Activated T-cell treated with anti-CD3 and anti-CD28 coated beads, Interleukin-2, amount 50 U/mL, for 1 hour (primary cell): ENCODE data around the gene TRAF3.
A peak's percentile ranks its signal among the peaks of the same experiment; 100 is the strongest.
"Not testable (repeated sequence)": the region's sequence is repeated elsewhere in the genome, so short reads cannot be mapped to it uniquely, and the experiment has no call there.

Experiments
- DNase-seq: peaks from one replicate; pipeline ENCODE4 v3.0.0-alpha.2; 2020

The TRAF3 gene

DNA sequence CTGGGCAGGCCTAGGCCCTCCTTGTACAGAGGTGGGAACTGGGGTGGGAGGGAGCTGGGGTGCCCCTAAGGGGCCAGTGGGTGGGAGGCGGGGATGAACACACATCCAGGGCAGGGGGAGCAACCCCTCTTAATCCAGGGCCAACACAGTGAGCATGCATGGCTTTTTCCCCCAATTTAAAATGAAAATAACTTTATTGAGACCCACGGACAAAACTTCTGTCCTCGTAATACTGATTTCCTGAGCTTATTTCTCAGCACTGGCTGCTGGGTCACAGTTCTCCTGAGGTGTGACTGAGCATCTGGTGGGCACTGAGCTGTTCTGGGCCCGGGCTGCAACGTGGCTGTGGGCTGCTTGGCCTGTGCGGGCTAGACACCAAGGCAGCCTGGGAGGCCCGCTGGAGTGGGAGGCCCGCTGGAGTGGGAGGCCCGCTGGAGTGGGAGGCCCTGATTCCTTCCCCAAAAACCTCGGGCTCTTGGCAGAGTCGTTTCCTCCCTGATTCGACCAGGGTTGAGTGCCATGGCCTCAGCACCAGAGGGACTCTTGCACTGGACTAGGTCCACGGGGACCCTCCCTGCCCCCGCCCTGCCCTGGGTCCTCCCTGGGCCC lies 24.9 kb upstream of the TRAF3 start:
- DNase-seq, result no peak

DNA sequence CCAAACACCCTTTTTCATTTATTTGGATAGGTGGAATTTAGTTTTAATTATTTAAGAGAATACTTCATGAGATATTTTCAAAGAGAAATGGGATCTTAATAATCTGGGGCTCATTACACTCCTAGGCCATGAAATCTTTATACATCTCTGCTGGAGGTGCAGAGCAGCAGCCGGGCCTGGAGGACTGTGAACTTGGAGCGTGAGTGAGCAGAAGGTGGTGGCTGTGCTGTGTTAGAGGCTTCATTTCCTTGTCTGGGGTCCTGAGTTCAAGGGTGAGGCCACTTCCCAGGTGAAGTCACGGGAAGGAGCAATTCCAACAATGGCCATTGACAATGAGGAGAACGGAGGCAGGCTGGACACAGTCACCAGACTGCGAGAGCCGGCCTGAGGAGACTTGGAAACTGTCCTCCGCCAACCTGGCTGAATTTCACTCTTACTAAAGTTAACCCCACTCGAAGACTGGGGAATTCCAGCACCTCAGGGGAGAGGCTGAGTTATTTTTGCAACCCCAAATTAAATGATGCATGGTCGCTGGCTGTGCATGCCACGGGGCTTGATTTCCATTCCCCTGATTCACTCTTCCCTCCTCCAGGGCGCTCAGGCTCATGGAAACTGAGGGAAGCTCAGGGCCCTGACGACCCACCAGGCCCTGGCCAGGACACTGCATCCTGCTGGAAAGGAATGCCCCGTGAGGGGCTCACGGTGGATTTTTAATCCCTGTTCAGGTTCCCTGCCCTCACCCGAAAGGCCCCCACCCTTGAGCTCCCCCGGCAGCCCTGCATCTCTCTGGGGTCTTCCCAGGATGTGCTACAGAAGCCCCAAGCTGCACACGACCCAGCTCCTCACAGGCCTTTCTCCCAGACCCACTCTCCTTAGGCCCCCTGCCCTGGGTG lies 22.6 kb upstream of the TRAF3 start:
- DNase-seq, result no peak

DNA sequence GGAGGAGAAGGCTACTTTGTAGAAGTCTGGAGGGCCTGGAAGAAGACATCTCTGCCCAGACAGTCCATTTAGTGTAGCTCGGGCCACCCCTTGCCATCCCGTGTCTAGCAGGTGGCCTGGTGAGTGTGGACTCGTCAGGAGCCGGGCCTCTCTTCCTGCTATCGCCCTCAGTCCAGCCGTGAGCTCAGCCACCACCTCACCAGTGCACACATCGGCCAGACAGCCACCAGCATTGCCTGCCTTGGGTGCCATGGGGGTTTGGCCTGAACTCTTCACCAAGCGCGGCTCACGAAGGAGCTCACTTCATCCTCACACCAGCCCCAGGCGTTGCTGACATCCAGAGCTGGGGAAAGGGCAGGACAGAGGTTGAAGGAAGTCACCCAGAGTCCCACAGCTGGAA lies 19.6 kb upstream of the TRAF3 start:
- DNase-seq, result no peak

DNA sequence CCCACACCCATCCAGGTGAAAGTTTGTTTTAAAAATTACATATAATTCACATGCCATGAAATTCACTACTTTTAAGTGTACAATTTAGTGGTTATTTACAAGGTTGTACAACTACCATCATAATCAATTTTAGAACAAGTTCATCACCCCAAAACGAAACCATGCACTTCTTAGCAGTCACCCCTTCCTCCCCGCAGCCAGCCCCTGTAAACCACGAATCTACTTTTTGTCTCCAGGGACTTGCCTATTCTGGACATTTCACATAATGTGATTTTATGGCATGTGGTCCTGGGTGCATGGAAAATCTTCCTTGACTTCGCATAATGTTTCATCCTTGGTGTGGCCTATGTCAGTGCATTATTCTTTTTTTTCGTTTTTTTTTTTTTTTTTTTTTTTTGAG lies 19.2 kb upstream of the TRAF3 start:
- no peak for DNase-seq

DNA sequence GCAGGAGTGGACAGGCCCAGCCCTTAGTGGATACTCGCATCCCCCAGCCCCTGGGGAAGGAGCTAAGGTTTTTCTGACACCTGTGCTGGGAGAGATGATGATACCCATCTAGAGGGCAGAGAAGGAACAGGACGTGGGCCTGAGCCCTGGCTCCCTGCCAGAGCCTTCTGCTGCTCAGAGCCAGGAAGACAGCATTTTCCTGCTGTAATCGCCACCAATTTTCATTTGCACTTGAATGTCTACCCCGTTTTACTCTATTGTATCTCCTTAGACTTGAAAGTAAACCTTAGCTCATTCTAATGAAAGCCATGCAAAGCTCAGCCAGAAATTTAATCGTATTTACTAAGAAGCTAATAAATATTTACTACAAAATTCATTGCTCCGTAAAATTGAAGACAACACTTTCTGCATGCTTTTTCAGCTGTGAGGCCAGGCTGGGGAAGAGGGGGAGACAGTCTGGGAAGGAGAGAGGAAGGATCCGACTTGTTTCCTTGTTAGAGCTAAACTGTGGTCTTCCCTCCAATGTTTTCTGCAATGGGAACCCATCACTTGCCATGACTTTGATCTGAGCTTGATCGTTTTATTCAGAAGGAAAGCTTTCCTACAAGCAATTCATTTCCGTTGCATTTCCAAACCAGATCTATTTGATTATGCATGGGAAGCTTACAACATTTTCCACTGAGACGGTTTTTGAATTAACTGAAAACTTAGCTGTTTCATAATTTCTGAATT lies 17.6 kb upstream of the TRAF3 start:
- DNase-seq, result no peak

DNA sequence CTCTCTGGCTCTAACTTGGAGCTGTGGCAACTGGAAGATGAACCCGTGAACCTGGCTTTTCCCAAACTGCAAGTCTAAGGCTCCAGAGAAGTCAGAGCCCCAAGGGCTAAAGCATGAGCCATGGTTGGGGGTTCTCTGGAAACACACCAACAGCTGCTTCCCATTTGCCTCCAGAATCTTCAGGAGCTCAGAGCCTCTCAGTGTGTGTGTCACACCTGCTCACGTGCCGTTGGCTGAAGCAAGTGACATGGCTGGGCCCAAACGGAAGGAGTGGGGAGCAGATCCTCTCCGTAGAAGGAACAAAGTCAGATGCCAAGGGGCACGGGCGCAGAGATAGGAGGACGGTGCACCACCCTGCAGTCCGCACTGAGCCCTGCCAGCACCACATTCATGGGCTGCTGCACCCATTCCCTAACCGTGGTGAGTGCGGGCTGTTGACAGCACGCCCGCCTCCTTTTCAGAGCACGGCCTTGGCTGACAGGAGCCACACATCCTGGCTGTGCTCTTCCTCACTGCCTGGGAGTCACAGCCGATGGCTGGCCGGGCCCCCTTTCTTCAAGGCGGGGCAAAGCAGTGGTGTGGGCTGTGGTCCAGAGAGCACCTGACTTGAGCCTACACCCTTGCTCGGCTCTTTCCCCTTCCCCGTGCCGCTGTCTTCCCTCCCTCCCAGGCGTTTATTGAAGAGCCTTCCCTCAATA lies 16.6 kb upstream of the TRAF3 start:
- DNase-seq, result no peak

DNA sequence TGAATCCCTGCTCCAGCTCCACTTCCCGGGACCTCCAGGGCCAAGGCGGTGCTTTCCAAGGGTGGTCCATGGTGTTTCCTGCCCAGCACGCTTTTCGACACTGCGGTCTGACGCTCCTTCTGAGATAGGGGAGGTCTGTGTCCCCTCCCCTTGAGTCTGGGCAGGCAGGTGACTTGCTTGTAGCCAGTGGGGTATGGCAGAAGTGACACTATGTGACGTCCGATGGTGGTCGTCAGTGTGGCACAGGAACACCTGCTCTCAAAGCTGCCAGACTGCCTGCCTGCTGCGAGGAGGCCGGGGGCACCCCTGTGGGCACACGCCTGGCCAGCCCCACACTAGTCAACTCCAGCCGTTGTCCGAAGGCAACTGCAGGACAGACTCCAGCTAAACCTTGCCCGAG lies 16.0 kb upstream of the TRAF3 start:
- DNase-seq, result no peak

DNA sequence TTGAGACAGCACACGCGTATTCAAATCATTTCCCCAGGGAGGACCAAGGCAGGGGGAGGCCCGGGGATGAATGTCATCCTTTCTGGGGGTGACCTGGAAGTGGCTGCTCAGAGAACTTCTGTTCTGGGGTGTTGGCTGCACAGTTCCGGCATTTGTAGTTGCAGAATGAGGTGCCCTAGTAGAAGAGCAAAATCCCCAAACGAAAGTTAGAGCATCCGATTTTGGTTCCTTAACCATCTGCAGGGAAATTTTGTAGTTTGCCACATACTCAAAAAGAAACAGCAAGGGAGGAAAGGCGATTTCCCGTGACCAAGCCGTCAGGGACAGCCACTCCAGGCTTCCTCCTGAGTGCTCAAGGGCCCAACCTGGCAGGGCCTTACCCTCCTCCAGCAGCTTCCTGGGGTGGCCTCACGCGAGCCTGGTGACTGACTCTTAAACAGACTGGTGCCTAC lies 13.0 kb upstream of the TRAF3 start:
- DNase-seq, result no peak

DNA sequence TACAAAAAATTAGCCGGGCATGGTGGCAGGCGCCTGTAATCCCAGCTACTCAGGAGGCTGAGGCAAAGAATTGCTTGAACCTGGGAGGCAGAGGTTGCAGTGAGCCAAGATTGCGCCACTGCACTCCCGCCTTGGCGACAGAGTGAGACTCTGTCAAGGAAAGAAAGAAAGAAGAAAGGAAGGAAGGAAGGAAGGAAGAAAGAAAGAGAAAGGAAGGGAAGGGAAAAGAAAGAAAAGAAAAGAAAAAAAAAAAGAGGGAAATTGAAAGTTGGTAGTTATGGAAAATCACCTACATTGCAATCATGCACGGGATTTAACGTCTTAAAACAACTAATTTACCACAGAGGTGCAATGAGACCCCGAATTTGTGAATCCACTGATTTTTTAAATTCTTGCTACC lies 11.5 kb upstream of the TRAF3 start:
- DNase-seq, result not testable (repeated sequence)

DNA sequence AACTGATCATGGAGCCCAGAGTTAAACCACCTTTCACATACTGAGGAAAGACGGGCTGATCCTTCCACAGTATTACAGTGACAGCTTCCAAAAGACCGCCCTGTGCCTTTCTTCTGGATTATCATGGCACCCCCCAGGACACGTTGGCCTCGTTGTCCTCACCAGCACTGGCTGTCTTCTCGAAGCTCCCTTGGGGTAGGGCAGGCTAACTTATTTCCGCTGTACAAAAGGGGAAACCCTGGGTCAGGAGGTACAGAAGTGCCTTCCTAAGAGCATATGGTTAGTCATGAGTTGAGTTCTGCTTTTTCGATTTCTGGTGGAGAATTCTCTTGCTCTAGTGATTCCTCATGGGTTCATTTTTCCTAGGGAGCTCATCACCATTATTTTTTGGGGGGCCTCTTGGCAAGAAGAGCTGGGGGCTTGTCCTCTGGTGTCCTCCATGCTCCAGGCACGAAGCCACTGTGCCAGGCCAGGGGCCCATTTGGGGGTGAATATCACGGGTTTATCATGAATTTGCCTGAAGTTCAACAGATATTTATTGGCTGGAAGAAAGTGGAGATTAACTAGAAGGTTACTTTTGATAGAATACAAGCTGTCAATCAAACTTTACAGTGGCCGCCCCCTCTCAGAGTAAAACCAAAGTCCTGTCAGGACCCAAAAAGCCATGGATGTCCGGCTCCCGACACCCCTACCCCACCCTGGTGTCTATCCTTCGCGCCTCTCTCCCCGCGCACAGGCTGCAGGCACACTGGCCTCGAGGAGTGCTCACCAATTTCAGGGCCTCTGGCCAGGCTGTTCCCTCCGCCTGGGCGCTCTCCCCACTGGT lies 8.8 kb upstream of the TRAF3 start:
- DNase-seq, result no peak

DNA sequence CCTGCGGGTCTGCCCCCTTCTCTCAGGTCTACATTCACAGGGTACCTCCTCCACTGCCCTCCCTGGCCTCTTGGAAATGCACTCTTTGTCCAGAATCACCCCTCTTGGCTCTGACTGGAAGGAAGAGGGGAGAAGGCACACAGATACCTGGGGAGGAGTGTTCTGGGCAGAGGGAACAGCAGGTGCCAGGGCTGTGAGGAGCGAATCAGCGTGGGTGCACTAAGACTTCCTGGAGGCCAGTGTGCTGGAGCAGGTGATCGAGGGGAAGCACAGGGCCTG lies 8.3 kb upstream of the TRAF3 start:
- DNase-seq, result no peak

DNA sequence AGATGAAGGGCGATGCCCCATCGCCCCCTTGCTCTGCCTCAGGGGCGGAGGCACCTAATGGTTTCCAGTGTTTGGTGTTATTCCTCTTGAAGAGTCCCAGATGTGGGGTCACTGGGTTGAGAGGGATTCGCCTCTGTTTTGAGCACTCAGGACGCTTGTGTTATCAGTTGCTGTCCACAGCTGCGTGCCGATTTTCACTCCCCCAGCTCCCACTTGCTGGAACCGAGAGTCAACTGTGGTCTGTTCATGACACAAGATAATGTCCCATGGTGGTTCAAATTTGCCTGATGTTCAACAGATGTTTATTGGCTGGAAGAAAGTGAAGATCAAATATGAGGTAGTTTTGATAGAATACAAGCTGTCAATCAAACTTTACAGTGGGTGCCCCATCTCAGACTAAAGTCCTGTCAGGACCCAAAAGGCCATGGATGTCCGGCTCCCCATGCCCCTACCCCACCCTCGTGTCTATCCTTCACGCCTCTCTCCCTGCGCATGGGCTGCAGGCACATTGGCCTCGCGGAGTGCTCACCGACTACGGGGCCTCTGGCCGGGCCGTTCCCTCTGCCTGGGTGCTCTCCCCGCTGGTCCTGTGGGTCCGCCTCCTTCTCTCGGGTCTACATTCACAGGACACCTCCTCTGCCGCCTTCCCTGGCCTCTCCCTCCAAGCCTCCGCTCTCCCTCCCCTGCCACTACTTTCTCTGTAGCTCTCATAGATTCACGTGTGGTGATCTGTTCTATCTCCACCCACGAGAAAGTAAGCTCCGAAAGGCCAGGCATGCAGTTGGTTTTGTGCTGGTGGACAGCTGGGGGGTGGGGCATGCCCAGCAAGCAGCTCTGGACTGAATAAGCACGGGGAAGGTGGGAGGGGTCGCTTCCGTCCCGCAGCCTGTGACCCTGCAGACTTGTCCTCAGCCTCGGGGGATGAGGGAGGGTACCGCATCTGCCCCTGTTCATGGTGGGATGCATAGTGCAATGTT lies 6.8 kb upstream of the TRAF3 start:
- DNase-seq, result no peak

DNA sequence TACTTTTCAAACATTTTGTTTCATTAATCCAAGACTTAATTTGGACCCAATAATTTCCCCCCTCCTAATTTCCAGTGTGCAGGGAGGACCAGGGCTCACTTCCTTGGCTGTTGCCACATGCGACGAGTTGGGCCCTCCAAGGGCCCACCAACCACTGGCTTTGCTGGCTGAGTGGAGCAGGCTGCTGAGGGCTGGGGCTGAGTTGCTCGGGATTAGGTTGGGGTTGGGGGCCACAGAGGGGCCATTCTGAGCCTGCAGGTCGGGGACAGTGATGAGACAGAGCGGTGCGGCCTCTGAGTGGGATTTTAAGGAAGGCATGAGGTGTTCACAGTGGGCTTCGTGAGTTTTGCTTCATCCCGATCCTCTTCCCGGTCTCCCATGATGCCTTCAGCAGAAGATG lies 6.1 kb upstream of the TRAF3 start:
- no peak for DNase-seq

DNA sequence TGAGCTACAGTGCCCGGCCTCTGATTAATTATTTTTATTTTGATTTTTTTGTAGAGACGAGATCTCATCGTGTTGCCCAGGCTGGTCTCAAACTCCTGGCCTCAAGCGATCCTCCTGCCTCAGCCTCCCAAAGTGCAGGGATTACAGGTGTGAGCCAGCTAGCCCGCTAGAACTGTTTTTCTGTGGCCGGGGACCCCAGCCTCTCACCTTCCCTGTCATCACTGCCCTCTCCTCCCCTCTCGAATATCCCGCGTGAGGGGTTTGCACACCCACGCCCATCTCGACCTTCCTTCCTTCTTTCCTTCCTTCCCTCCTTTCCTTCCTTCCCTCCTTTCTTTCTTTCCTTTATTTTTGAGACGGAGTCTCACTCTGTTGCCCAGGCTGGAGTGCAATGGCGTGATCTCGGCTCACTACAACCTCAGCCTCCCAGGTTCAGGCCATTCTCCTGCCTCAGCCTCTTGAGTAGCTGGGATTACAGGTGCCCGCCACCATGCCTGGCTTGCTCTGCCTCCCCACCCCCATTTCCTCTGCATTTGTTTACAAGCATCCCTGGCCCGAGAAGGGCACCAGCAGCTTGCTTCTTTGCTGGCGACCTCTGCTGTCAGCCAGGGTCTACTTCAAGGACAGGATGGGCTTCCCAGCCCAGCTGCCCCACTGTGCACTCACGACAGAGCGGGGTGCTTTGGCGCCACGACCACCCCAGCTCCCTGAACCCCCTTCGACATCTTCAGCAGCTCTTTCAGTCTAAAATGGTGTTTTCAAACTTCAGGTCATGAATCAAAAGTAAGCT lies 4.3 kb upstream of the TRAF3 start:
- no peak for DNase-seq

DNA sequence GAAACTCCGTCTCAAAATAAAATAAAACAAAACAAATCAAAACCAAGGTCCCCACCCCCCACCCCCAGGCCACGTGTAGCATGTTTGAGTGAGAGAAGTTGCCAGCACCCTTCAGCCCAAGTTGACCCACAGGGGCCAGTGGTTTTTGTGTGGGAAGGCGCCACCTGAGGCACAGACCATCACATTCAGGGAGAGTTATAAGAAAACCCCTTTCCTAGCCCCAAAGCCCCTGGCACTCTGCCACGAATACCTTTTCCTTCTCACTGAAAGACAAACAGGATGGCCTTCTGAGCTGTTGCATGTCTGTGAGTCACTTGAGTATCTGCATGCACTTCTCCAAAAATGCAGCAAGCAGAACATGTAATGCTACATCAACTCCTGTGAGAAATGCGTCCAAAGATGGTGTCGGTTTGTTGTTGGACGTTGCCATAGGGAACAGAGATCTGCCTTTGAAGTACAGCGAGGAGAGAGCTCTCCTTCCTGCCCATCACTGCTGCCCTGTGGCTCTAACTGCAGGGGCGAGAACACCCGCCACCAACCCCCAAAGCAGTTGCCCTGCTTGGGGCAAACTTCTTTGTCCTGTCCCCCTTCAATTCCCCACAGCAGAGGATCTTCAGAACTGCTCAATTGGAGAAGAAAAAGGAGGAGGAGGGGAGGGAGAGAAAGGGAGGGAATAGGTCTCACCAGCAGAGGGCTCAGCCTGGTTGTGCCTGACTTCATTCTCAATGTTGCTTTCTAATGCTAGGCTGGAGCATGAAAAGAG lies 2.7 kb upstream of the TRAF3 start:
- DNase-seq, result peak; percentile 68

DNA sequence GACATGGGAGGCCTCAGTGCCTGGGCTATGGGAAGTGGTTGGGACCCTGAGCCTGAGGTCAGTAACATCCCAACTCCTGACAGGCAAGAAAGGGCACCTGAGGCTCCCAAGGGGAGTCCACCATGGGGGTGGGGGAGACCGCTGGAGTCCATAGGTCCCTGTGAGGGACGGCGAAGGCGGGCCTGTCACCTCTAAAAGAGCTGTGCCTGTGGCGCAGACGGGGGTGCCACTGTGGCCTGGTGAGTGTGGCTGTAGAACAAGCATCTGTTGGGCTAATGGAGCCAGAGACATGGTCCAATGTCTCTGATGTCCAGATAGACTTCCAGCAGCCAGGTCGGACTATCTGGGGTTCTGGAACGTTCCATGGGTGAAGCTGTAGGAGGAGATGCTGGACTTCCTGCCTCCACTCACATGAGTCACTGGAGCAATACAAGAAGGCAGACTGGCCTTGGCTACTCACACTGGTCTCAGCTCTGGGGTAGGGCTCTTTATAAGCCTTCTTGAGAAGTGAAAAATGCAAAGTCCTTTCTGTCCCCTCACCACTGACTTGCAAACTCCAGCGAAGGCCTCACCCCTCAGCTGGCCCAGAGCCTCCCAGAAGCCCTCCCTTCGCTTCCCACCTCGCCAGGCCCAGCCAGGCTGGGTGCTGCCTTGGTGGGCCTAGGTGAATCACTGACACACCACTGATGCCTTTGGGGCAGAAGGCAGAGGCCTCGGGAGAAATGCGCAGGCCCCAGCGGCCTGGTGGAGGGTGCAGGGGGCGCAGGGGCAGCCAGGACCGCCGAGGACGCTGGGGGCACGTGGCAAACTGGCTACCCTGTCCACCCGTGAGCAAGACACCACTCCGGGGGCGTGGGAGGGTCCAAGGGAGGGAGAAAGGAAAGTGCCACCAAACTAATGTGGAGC lies 1.1 kb upstream of the TRAF3 start:
- peak; percentile 25 for DNase-seq

DNA sequence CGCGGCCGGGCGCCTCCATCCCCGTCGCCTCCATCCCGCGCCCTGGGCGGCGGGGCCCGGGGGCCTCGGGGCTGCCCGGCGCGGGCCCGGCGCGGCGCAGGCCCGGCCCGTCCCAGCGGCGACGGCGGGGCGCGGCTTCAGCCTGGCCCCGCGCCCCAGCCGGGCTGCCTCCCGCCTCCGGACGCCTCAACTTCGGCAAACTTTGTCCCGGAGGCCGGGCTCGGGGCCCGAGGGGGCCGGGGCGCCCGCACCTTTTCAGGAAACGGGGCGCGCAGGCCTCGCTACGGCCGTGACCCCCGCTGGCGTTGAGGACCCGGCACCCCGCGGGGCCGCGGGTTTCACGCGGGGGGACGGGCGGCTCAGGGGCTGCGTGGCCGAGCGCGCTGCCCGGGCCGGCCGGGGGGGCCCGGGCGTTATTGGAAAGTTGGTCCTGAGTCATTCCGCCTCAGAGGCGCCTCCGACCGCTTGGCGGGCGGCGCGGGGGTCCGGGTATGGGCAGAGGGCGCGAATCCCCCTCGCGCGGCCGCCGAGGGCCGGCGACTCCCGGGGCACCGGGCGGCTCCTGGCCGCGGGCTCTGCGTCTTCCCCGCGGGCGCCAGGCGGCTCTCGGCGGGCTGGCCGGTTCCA lies 575 bp downstream of the TRAF3 start:
- no peak for DNase-seq
